ENCODE data around the gene SPEN.

DNA sequence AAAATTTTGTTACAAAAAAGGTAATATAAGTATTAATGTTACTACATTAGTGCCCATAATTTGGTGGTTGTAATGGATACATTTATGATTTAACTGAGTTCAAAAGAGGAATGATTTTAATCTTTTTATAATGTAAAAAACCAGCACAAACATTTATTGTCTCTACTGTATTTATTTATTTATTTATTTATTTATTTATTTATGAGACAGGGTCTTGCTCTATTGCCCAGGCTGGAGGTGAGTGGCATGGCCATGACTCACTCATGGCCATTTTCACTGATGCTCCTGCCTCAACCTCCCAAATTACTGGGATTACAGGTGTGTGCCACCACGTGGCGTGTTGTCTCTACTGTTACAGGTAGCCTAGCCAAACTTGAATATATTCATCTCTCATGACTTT lies 21.9 kb downstream of the SPEN start:
- TF ChIP-seq, protein P1, sequence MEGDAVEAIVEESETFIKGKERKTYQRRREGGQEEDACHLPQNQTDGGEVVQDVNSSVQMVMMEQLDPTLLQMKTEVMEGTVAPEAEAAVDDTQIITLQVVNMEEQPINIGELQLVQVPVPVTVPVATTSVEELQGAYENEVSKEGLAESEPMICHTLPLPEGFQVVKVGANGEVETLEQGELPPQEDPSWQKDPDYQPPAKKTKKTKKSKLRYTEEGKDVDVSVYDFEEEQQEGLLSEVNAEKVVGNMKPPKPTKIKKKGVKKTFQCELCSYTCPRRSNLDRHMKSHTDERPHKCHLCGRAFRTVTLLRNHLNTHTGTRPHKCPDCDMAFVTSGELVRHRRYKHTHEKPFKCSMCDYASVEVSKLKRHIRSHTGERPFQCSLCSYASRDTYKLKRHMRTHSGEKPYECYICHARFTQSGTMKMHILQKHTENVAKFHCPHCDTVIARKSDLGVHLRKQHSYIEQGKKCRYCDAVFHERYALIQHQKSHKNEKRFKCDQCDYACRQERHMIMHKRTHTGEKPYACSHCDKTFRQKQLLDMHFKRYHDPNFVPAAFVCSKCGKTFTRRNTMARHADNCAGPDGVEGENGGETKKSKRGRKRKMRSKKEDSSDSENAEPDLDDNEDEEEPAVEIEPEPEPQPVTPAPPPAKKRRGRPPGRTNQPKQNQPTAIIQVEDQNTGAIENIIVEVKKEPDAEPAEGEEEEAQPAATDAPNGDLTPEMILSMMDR (conservative IDR thresholded peaks at IDR 0.05; ENCODE audit: low read depth, low read length): no peak
- TF ChIP-seq EZH2 (IDR thresholded peaks at IDR 0.05; ENCODE audit: borderline replicate concordance, low read depth, low read length, poor library complexity, severe bottlenecking): no peak
